ENCODE data around the gene RALGPS1. TPM values are rescaled to one million over a fixed set of nuclear protein-coding genes. Genes with fewer than 3 reads are reported as not detected.

Gene RALGPS1
- total and polyA plus RNA-seq, 2 of the 8 experiments (the other 6 are each of a cell fraction or from before 2014, with no cell fraction given), result 20.0 to 23.5 TPM

DNA sequence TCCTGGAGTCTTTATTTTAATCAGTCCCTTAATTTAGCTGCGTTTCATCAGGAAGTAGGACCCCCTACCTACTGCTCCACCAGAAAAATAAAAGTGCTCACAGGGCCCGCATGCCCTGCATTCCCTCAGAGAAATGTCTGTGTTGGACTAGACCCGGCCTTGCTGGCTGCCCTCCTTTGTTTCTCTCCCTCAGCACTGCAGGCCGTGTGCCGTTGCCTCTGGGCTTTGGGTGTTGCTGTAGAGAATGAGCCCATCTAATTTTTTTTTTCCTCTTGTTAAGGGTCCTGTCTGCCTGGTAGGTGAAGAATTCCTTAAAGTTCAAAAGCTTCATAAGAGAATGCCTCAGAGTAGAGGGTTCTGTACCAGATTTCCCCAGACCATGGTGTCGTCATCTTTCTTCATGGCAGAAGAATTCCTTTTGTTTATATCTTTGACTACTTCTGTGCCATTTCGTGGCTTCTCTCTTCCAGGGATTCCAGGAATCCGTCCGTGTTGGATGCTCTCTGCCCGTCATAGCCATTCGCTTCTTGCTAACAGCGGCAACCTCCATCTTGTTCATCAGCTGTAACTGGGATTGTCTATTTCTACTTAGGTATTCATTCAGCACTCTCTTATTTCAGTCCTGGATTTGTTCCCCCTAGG lies 257.6 kb downstream of the RALGPS1 start:
- H2AK5ac ChIP-seq (ENCODE audit: low read depth, low read length), result no peak overlapping the region
- no peaks in the 10 kb centered on the region for H3K23me2 ChIP-seq (ENCODE audit: low read depth, low read length)
- no peak overlapping the region for H3K14ac ChIP-seq (ENCODE audit: insufficient read length)
- POLR2A ChIA-PET (ENCODE audit: partially characterized antibody), result interaction anchor here (1.6 kb wide), 1 partner anchor 10 kb away, joined by 3 read pairs; no protein-coding TSS in a partner anchor
- no peak overlapping the region for H2BK12ac ChIP-seq (ENCODE audit: low read depth, low read length)
- H2AFZ ChIP-seq (ENCODE audit: low read length), result no peak overlapping the region
- H3K79me1 ChIP-seq (ENCODE audit: low read depth, low read length), result no peaks in the 10 kb centered on the region
- FAIRE-seq (no peak), DNase-seq (ENCODE audit: low read depth in 1 of 2, low spot score in 2 of 2) (no peak)
- H2BK15ac ChIP-seq (ENCODE audit: low read length), result no peak overlapping the region
- no peak overlapping the region for H2BK120ac ChIP-seq (replicated peaks; ENCODE audit: low read depth, low read length)
- no peak overlapping the region for H3K4ac ChIP-seq (replicated peaks; ENCODE audit: insufficient read length, low read depth, low read length)
- H3K79me2 ChIP-seq (ENCODE audit: control insufficient read depth in 1 of 2, insufficient read depth in 2 of 2, low read length in 2 of 2), result no peaks in the 10 kb centered on the region
- H4K5ac ChIP-seq (ENCODE audit: insufficient read length, low read depth, low read length), result no peak overlapping the region
- no peak overlapping the region for H3K23ac ChIP-seq (ENCODE audit: insufficient read length)
- no peak overlapping the region for H2BK5ac ChIP-seq (ENCODE audit: low read depth, low read length)
- WGBS, 2 experiments (ENCODE audit: extremely low coverage in 1 of 2, insufficient coverage in 1 of 2, insufficient read length in 1 of 2, insufficient replicate concordance in 2 of 2, low coverage in 1 of 2, low lambda C conversion rate in 2 of 2, missing lambda C conversion rate in 1 of 2), result 88% methylated on average over 11 of the region's 12 CpGs; no CpG with 5 or more reads in 1 of the 2 experiments
- CTCF ChIA-PET (ENCODE audit: partially characterized antibody), result interaction anchor here (0.8 to 1.5 kb wide), 2 partner anchors 39 to 41 kb away, joined by 3 to 4 read pairs; no protein-coding TSS in a partner anchor
- no peaks in the 10 kb centered on the region for H3K9me3 ChIP-seq (ENCODE audit: insufficient read depth in 2 of 2, low read depth in 1 of 2, low read length in 1 of 2)
- H4K8ac ChIP-seq (ENCODE audit: extremely low read depth, insufficient read depth, low read length), result no peak overlapping the region
- no peak overlapping the region for H3K18ac ChIP-seq (ENCODE audit: extremely low read depth, low read length)
- no peaks in the 10 kb centered on the region for H4K20me1 ChIP-seq (replicated peaks in 1 of 2; ENCODE audit: control insufficient read depth in 1 of 2, insufficient read depth in 2 of 2, low read length in 2 of 2)
- H3K27ac ChIP-seq (ENCODE audit: low read depth, low read length), result no peak overlapping the region
- no peaks in the 10 kb centered on the region for H3K27me3 ChIP-seq (replicated peaks in 1 of 4; ENCODE audit: control insufficient read depth in 3 of 4, extremely low read depth in 1 of 4, insufficient read depth in 3 of 4, low read length in 3 of 4)
- no peak overlapping the region for H3K9ac ChIP-seq (replicated peaks in 1 of 4; ENCODE audit: extremely low read depth in 1 of 4, low read depth in 3 of 4, low read length in 3 of 4)
- no peak overlapping the region for H3K56ac ChIP-seq (replicated peaks; ENCODE audit: insufficient read length, low read depth, low read length)
- no peaks in the 10 kb centered on the region for H3K4me1 ChIP-seq (replicated peaks in 1 of 4; ENCODE audit: control insufficient read depth in 3 of 4, insufficient read depth in 4 of 4, low read length in 3 of 4)
- no peak overlapping the region for H3K4me3 ChIP-seq (ENCODE audit: extremely low read depth in 1 of 4, insufficient read depth in 2 of 4, low read depth in 3 of 4, low read length in 4 of 4)
- no peak overlapping the region for H4K91ac ChIP-seq (replicated peaks; ENCODE audit: insufficient read length, low read length)
- H3K4me2 ChIP-seq (ENCODE audit: insufficient read depth in 1 of 2, low read depth in 2 of 2, low read length in 2 of 2), result no peak overlapping the region
- H2BK20ac ChIP-seq (ENCODE audit: low read length), result no peak overlapping the region
- no peaks in the 10 kb centered on the region; a peak in 2 of 8 replicates for H3K36me3 ChIP-seq (ENCODE audit: control insufficient read depth in 2 of 4, insufficient read depth in 4 of 4, low read length in 3 of 4)
- no peak for TF ChIP-seq E2F6 (IDR thresholded peaks at IDR 0.05)
- no peak for TF ChIP-seq EGR1 (IDR thresholded peaks at IDR 0.05; ENCODE audit: borderline replicate concordance, low read depth, low read length)
- TF ChIP-seq SIX5 (IDR thresholded peaks at IDR 0.05; ENCODE audit: low read depth, low read length), result no peak
- TF ChIP-seq, protein P1, sequence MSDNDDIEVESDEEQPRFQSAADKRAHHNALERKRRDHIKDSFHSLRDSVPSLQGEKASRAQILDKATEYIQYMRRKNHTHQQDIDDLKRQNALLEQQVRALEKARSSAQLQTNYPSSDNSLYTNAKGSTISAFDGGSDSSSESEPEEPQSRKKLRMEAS (IDR thresholded peaks at IDR 0.05), result no peak
- TF ChIP-seq RXRA (IDR thresholded peaks at IDR 0.05; ENCODE audit: insufficient read depth, low read depth, low read length), result no peak

All from H1 (cell line).